Fibroblast of skin of right quadriceps (primary cell): Measurements from ENCODE around the gene TBPL1.
"Not testable (repeated sequence)": the region's sequence is repeated elsewhere in the genome, so short reads cannot be mapped to it uniquely, and the experiment has no call there.

Experiments used
- DNase-seq: peaks from one replicate; pipeline ENCODE4 v3.0.0-alpha.2; 2013

The TBPL1 gene

DNA sequence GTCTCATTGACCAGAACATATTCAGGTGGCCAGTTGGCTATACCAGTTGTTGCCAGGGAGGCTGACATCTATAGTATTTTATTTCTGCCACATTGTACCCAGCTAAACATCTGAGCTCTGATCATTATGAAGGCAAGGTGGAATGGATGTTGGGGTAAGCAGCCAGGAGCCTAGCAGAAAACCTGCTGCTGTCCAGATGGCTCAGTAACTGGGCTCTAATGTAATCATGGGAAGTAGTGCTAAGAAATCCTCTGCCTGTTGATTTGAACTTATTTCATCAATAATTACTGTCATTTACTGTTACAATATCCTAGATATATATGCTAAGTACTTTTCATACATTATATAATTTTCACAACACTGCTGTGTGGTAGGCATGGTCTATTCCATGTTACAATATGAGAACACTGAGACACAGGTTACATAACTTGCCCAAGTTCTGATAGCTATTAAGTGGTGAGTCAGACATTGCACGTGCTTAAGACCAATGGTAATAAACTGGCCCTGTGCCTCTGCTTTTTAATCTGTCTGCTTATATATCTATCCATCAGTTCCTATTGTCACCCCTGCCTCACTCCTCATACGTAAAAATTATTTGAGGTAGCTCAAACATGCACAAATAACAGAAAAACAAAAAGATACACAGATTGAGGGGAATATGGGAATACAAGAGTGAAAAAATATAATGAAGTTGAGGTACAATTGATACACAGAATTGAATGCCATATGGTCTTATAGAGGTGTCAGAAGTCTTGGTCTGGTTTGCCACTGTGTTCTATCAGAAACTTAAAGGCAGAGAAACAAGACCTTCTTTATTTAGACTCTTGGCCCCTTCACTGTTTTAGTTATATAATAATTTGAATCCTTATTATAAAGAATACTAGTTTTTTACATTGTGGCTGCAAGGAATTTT is 25.2 kb downstream of the TBPL1 start:
- peak; percentile 56 for DNase-seq

- DNase-seq = no peak
Observed at GRCh38 chr6:133978896-133979240, 25.8 kb downstream of the TBPL1 start.

GRCh38 chr6:133979269-133979963 is 26.4 kb downstream of the TBPL1 start:
- DNase-seq = not testable (repeated sequence)

DNA sequence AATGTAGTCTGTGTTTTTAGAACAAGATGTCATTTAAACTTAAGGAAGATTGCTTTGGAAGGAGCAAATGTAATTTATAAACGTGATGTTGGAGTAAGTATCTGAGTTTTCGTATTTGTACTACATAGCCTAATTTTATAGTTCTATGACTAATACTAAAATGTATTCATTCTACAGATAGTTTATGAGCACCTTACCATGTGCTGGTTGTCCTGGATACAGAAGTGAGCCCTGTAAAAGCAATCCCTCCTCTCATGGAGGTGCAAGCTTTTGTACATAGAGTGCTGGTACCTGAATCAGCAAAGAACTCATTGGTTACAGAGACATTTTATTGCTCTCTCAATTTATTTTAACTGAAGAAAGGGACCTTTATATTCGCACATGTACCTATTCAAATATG is 27.1 kb downstream of the TBPL1 start:
- no peak for DNase-seq

DNA sequence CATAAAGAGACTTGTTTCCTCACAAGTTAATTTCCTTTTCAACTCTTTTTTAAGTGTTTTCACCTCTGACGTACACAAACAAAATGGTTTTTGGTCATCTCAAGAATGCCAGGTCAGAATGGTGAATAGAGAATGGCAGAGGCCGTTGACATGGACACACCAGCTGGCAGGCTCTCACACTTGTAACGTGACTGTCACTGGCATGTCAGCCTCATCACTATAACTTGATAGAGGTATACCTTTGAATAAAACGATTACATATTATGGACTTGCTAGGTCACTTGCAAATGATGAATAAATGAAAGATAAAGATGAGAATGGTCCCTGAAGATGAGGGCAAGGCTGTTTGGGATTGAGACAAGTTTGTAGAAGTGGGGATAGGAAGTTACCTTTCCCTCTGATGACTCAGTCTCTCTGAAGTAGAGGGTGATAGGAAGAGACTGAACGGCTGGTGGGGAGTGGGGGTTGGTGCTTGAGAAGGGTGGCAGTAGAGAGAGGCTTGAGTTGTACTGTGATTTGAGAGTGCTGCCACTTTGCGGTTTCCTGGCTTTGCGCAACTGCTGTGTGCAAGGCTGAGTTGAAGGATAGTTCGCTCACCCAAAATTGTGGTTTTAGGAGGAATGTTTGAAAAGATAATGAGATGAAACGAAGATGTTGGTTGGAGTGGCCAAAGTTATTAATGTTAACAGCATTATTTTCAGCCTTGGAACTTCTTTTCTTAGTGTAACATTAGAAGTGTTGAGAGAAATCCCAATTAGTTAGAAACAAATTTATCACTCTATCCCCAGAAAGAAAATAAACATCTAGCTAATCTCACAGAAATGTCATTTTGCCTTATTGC is 30.3 kb downstream of the TBPL1 start:
- DNase-seq = peak; percentile 67

DNA sequence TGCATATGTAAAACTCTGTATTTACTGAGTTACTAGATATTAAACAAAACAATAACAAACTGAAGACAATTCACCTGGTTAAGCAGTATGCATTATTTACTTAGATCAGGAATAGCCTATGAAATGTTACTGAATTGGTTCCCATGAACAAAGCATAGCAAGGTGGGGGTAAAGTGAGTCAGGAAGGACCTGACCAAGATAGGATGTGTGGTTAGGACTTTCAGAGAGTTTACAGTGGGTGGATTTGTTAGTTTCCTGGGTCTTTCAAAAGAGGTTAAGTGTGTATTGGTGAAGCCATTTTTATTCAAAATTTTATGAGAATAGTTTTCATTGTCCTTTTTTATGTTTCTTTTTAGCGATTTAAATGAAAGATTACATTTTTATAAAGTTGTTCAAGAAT is 32.9 kb downstream of the TBPL1 start:
- DNase-seq = no peak

- DNase-seq = no peak
Observed at GRCh38 chr6:133986942-133987341, 33.9 kb downstream of the TBPL1 start.

GRCh38 chr6:133989525-133989924 is 36.5 kb downstream of the TBPL1 start:
- DNase-seq = no peak

GRCh38 chr6:133990321-133990720 is 37.3 kb downstream of the TBPL1 start:
- no peak for DNase-seq

DNA sequence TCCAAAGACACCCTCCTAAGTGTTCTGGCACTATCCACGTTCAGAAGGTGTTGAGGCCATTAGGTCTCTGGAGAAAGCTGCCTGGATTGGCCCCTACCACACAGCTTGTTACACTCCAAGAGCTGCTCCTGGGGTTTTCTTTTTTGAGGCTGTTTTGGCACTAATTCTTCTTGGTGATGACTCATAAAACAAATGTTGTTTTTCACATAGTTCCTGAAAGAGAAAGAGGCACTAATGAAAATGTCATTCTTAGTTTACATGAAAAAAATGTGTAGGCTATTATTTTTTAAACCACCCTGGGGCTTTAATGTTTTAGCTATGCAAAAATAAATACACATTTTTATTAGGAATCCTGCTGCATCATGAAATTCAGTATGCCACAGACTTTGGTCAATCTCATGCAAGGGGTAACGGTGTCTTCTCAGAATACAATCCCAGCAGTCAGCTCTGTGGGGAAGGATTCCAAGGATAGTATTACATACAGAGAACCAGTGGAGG is 38.1 kb downstream of the TBPL1 start:
- peak; percentile 84 for DNase-seq

DNA sequence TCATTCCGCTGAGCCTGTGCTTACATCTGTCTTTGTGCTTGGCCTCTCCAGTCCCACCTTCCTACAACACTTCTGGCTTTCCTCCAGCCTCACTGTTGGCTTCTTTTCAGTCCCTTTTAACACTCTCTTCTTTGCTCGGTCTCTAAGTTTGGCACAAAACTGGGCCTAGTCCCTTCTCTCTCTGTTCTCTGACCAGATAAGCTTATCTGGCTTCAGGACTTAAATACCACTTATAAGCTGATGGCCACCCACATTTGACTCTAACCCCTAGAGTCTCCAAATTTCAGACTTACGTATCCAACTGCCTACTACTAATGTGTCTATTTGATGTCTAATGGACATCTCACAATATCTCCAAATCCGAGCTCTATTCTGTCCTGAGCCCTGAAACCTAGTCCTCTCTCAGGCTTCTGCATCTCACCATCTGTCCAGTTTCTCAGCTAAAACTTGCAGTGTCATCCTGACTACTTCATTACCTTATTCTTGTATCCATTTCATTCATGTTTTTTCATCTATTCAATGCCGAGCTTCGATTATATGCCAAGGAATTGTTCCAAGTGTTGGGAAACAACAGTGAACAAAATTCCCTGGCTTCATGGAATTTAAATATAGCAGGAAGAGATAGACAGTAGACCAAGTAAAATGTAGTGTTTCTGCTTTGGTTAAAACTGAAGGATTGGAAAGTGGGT is 40.1 kb downstream of the TBPL1 start:
- DNase-seq = no peak

DNA sequence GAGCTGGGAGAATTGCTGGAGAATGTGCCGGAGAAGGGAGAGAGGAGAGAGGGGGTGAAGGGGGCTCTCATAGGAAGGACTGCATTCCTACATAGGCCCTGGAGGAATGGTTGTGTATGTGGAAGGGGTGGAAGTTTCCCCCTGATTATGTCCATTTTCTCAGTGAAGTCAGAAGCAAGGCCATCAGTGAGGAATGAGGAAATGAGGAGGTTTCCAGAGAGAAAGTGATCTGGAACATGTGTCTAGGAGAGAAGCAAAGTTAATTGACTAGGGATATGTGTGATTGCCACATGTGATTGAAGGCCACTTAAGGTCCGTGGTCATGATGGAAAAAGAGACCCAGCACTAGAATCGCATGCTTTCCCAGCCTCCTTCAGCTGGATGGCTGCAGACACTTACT is 42.3 kb downstream of the TBPL1 start:
- no peak for DNase-seq

- no peak for DNase-seq
Observed at GRCh38 chr6:133995758-133996157, 42.7 kb downstream of the TBPL1 start.

GRCh38 chr6:133997267-133997666 is 44.2 kb downstream of the TBPL1 start:
- no peak for DNase-seq

GRCh38 chr6:133999305-133999704 is 46.3 kb downstream of the TBPL1 start:
- DNase-seq = no peak

DNA sequence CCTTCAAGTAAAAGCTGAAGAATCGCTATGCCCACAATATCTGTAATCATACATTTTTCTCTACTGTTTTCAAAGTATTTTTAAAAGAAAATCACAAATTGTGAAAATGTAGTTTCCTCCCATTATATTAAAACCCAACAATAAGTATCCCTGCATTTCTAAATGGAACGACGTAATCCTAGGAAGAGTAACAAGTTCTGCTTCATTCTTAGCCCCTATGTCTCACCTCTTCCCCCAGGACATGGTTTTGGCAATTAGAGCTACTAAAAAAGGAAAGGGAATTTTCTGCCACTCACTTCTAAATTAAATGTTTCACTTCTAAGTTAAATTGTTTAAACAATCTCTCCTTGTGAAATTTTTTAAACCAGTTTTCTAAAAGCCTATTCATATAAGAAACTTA is 47.4 kb downstream of the TBPL1 start:
- no peak for DNase-seq

GRCh38 chr6:134002821-134003220 is 49.8 kb downstream of the TBPL1 start:
- no peak for DNase-seq

- no peak for DNase-seq
Observed at GRCh38 chr6:134003542-134003951, 50.5 kb downstream of the TBPL1 start.

DNA sequence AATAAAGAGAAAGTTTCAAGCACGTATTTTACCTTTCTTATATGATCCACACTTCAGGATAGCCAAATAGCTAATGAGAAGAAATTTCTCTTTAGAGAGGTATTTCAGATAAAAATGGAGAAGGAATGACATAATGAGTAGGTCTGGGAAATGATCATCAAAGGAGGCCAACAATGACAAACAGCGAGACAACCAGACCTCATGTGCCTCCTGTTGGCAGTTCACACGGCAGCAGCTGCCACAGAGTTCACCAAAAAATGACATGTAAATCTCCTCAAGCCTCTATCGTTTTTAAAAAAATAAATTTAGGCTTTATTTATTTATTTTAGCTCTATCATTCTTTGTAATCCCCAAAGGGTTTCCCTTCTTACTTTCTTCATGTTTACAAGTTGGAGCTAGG is 51.7 kb downstream of the TBPL1 start:
- no peak for DNase-seq

GRCh38 chr6:134005800-134006199 is 52.8 kb downstream of the TBPL1 start:
- DNase-seq = no peak

DNA sequence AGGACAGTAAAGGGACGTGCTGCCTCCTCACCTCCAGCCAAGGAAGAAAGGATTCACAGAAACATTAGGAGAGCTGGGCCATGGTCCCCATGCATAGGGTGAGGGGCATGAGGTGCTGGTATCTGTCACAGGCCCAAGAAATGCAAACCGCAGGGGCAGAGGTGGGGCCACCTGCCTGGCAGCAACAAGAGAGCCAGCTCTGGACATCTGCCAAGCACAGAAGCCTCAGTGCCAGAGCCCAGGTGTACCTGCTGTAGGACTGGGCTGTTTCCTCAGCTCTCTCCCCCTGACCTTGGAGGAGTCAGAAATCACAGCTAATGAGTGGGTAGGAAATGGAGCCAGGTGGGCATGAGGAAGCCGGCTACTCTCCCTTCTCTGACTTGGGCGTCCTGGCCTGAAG is 54.1 kb downstream of the TBPL1 start:
- no peak for DNase-seq

- no peak for DNase-seq
Observed at GRCh38 chr6:134009876-134010275, 56.9 kb downstream of the TBPL1 start.

DNA sequence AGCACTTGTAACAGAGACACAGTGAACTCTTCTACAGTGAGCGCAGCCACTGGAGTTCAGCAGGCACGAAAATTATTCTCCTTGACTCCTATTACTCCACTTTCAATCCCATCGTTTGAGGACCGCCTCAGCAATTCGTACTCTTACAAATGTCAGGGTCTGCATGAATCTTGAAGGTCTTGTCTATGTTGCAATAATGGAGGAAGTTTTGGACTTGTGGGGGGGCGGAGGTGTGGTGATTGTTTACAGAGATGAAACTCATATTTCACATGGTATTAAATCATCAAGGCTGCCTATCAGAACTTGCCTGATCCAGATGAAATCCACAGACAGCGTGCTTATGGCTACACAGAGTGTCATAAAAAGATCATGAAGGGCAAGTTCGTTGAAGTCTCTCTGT is 57.4 kb downstream of the TBPL1 start:
- no peak for DNase-seq
